Measurements from ENCODE around the gene EHF.

EHF gene

GRCh38 chr11:34643846-34644245, 23.0 kb downstream of the EHF start:
- no peak overlapping the region for H3K4me3 ChIP-seq (ENCODE audit: low read length)
- no peak for TF ChIP-seq CTCF (IDR thresholded peaks at IDR 0.05; ENCODE audit: insufficient read depth, low read depth, low read length, missing control alignments)
- no peak for DNase-seq (ENCODE audit: low read depth)

GRCh38 chr11:34644669-34645406, 23.9 kb downstream of the EHF start:
- peak; percentile 86 for DNase-seq (ENCODE audit: low read depth)
- no peak overlapping the region for H3K4me3 ChIP-seq (ENCODE audit: low read length)

GRCh38 chr11:34646431-34646830, 25.5 kb downstream of the EHF start:
- no peak for DNase-seq (ENCODE audit: low read depth)
- no peak for TF ChIP-seq CTCF (IDR thresholded peaks at IDR 0.05; ENCODE audit: insufficient read depth, low read depth, low read length, missing control alignments)
- H3K4me3 ChIP-seq (ENCODE audit: low read length), result no peak overlapping the region

More at GRCh38 chr11:34644669-34645406, 23.9 kb downstream of the EHF start:
- no peak for TF ChIP-seq CTCF (IDR thresholded peaks at IDR 0.05; ENCODE audit: insufficient read depth, low read depth, low read length, missing control alignments)

GRCh38 chr11:34647131-34647530, 26.2 kb downstream of the EHF start:
- DNase-seq (ENCODE audit: low read depth), result no peak
- no peak overlapping the region for H3K4me3 ChIP-seq (ENCODE audit: low read length)
- no peak for TF ChIP-seq CTCF (IDR thresholded peaks at IDR 0.05; ENCODE audit: insufficient read depth, low read depth, low read length, missing control alignments)

- H3K4me3 ChIP-seq (ENCODE audit: low read length), result no peak overlapping the region
- no peak for TF ChIP-seq CTCF (IDR thresholded peaks at IDR 0.05; ENCODE audit: insufficient read depth, low read depth, low read length, missing control alignments)
- DNase-seq (ENCODE audit: low read depth), result no peak
Measured at GRCh38 chr11:34647532-34647931, 26.6 kb downstream of the EHF start.

GRCh38 chr11:34648036-34648435, 27.1 kb downstream of the EHF start:
- TF ChIP-seq CTCF (IDR thresholded peaks at IDR 0.05; ENCODE audit: insufficient read depth, low read depth, low read length, missing control alignments), result no peak
- DNase-seq (ENCODE audit: low read depth), result no peak
- H3K4me3 ChIP-seq (ENCODE audit: low read length), result no peak overlapping the region

- TF ChIP-seq CTCF (IDR thresholded peaks at IDR 0.05; ENCODE audit: insufficient read depth, low read depth, low read length, missing control alignments), result no peak
- DNase-seq (ENCODE audit: low read depth), result no peak
- no peak overlapping the region for H3K4me3 ChIP-seq (ENCODE audit: low read length)
Measured at GRCh38 chr11:34649597-34649996, 28.7 kb downstream of the EHF start.
